H9 (cell line): ENCODE results near the gene TWF1. TPM values are rescaled to one million over a fixed set of nuclear protein-coding genes. Genes with fewer than 3 reads are reported as not detected.

Experiments used
- DNase-seq: peaks from one replicate; pipeline ENCODE4 v3.0.0-alpha.2; 2017
- H2AFZ ChIP-seq: one replicate; pipeline ENCODE4 v1.6.1; 2013; ENCODE audit warnings: mild to moderate bottlenecking, low read length, control low read depth, moderate library complexity
- H2AK5ac ChIP-seq: 2 replicates; pipeline ENCODE4 v1.6.1; 2013; ENCODE audit warnings: low read length, control low read depth, mixed read lengths; ENCODE audit not compliant: insufficient read length
- H2BK120ac ChIP-seq: one replicate; pipeline ENCODE4 v1.6.1; 2013; ENCODE audit warnings: low read depth, mild to moderate bottlenecking, low read length, control low read depth, inconsistent platforms; ENCODE audit not compliant: poor library complexity, severe bottlenecking
- H2BK12ac ChIP-seq: 2 replicates; pipeline ENCODE4 v1.6.1; 2013; ENCODE audit warnings: low read length, control low read depth, mixed read lengths, low read depth; ENCODE audit not compliant: insufficient read length
- H2BK15ac ChIP-seq: 2 replicates; pipeline ENCODE4 v1.6.1; 2013; ENCODE audit warnings: low read depth, low read length, control low read depth
- H2BK20ac ChIP-seq: one replicate; pipeline ENCODE4 v1.6.1; 2013; ENCODE audit warnings: low read depth, mild to moderate bottlenecking, low read length, control low read depth, inconsistent platforms; ENCODE audit not compliant: poor library complexity, severe bottlenecking
- H2BK5ac ChIP-seq: 2 replicates; pipeline ENCODE4 v1.6.1; 2013; ENCODE audit warnings: low read length, control low read depth, mixed read lengths; ENCODE audit not compliant: insufficient read length
- H3K14ac ChIP-seq: 2 replicates; pipeline ENCODE4 v1.6.1; 2013; ENCODE audit warnings: low read length, control low read depth; ENCODE audit not compliant: insufficient read depth
- H3K18ac ChIP-seq: 2 replicates; pipeline ENCODE4 v1.6.1; 2013; ENCODE audit warnings: low read depth, mild to moderate bottlenecking, mixed read lengths, low read length, control low read depth; ENCODE audit not compliant: insufficient read length
- H3K23ac ChIP-seq: 2 replicates; pipeline ENCODE4 v1.6.1; 2013; ENCODE audit warnings: low read length, control low read depth, mixed read lengths, low read depth; ENCODE audit not compliant: insufficient read length
- H3K23me2 ChIP-seq: 2 replicates; pipeline ENCODE4 v1.6.1; 2013; ENCODE audit warnings: low read depth, mild to moderate bottlenecking, mixed read lengths, low read length, control low read depth; ENCODE audit not compliant: insufficient read length, poor library complexity, severe bottlenecking
- H3K27ac ChIP-seq: 2 replicates; pipeline ENCODE4 v1.5.1; 2013; ENCODE audit warnings: low read length, control low read depth, mixed read lengths, low read depth; ENCODE audit not compliant: insufficient read length
- H3K27me3 ChIP-seq: 2 replicates; pipeline ENCODE4 v1.6.1; 2013; ENCODE audit warnings: low read length, control low read depth, inconsistent platforms; ENCODE audit not compliant: insufficient read depth
- H3K4ac ChIP-seq: 2 replicates; pipeline ENCODE4 v1.6.1; 2013; ENCODE audit warnings: low read depth, mild to moderate bottlenecking, control low read depth, inconsistent platforms, low read length, moderate library complexity
- H3K4me1 ChIP-seq: 2 replicates; pipeline ENCODE4 v1.6.1; 2013; ENCODE audit warnings: low read length, control low read depth, inconsistent platforms; ENCODE audit not compliant: insufficient read depth
- H3K4me2 ChIP-seq: 2 replicates; pipeline ENCODE4 v1.6.1; 2013; ENCODE audit warnings: low read length, control low read depth, mixed read lengths; ENCODE audit not compliant: insufficient read length, insufficient read depth
- H3K56ac ChIP-seq: 2 replicates; pipeline ENCODE4 v1.6.1; 2013; ENCODE audit warnings: low read depth, mild to moderate bottlenecking, mixed read lengths, low read length, control low read depth; ENCODE audit not compliant: insufficient read length
- H3K79me1 ChIP-seq: 2 replicates; pipeline ENCODE4 v1.6.1; 2013; ENCODE audit warnings: low read depth, mild to moderate bottlenecking, moderate library complexity, low read length, control low read depth, inconsistent platforms; ENCODE audit not compliant: insufficient read depth, poor library complexity, severe bottlenecking
- H3K79me2 ChIP-seq: 2 replicates; pipeline ENCODE4 v1.6.1; 2013; ENCODE audit warnings: low read length, control low read depth, inconsistent platforms; ENCODE audit not compliant: insufficient read depth
- H3K9ac ChIP-seq: 2 replicates; pipeline ENCODE4 v1.6.1; 2013; ENCODE audit warnings: low read length, control low read depth, mixed read lengths; ENCODE audit not compliant: insufficient read length; ENCODE audit errors: extremely low read depth
- H3K9me3 ChIP-seq: one replicate; pipeline ENCODE4 v1.6.1; 2013; ENCODE audit warnings: low read depth, low read length, inconsistent platforms; ENCODE audit not compliant: control insufficient read depth
- H3T11ph ChIP-seq: one replicate; pipeline ENCODE4 v1.6.1; 2013; ENCODE audit warnings: mild to moderate bottlenecking, low read length, control low read depth, inconsistent platforms
- H4K20me1 ChIP-seq: one replicate; pipeline ENCODE4 v1.6.1; 2013; ENCODE audit not compliant: control insufficient read depth, insufficient read length, insufficient read depth
- H4K5ac ChIP-seq: 2 replicates; pipeline ENCODE4 v1.6.1; 2013; ENCODE audit warnings: low read depth, mild to moderate bottlenecking, mixed read lengths, low read length, control low read depth; ENCODE audit not compliant: insufficient read length
- H4K8ac ChIP-seq: replicated peaks from 2 replicates; pipeline ENCODE4 v1.6.1; 2013; ENCODE audit warnings: low read length, control low read depth, mixed read lengths, low read depth; ENCODE audit not compliant: insufficient read length
- H4K91ac ChIP-seq: 2 replicates; pipeline ENCODE4 v1.6.1; 2013; ENCODE audit warnings: low read depth, mild to moderate bottlenecking, moderate library complexity, mixed read lengths, low read length, control low read depth; ENCODE audit not compliant: insufficient read length
- H3K27ac Mint-ChIP-seq, 3 experiments: 2 replicates in 2 of 3; 3 replicates in 1 of 3; pipeline ENCODE4 v1.8.0; 2020 to 2021; ENCODE audit warnings: mixed read lengths in 3 of 3, mild to moderate bottlenecking in 1 of 3, moderate library complexity in 1 of 3
- H3K27me3 Mint-ChIP-seq: 2 replicates; pipeline ENCODE4 v1.8.0; 2021; ENCODE audit warnings: low read depth, mild to moderate bottlenecking, moderate library complexity, mixed read lengths
- H3K36me3 Mint-ChIP-seq, 3 experiments: 2 replicates in 2 of 3; 3 replicates in 1 of 3; pipeline ENCODE4 v1.8.0; 2020 to 2021; ENCODE audit warnings: low read depth in 3 of 3, mixed read lengths in 3 of 3; ENCODE audit not compliant: insufficient read depth in 1 of 3
- H3K4me1 Mint-ChIP-seq, 2 experiments: 2 replicates each; pipeline ENCODE4 v1.8.0; 2020; ENCODE audit warnings: mixed read lengths in 2 of 2
- H3K4me3 Mint-ChIP-seq, 2 experiments: 2 replicates in 1 of 2; 3 replicates in 1 of 2; pipeline ENCODE4 v1.8.0; 2020 to 2021; ENCODE audit warnings: mild to moderate bottlenecking in 2 of 2, mixed read lengths in 2 of 2, moderate library complexity in 1 of 2
- H3K9me3 Mint-ChIP-seq, 2 experiments: 2 replicates in 1 of 2; 3 replicates in 1 of 2; pipeline ENCODE4 v1.8.0; 2020; ENCODE audit warnings: mild to moderate bottlenecking in 2 of 2, mixed read lengths in 2 of 2, moderate library complexity in 1 of 2
- CTCF ChIP-seq: fragments of 200-600 bp; sonication (generic); conservative IDR thresholded peaks from 3 replicates; pipeline ENCODE4 v1.8.0; 2021; ENCODE audit warnings: antibody characterized with exemption, mild to moderate bottlenecking
- WGBS: extraction: QIAGEN DNeasy Blood & Tissue Kit; methylation state at CpG from one replicate; pipeline ENCODE4 v1.1.7; 2013; ENCODE audit warnings: missing lambda C conversion rate, low lambda C conversion rate, mixed read lengths; ENCODE audit not compliant: insufficient read length; ENCODE audit errors: extremely low coverage; 5-methylcytosine and 5-hydroxymethylcytosine counted together
- total RNA-seq: library from RNA; stranded (reverse); gene quantifications from 2 replicates; pipeline ENCODE4 v1.2.1, GENCODE V29; 2021

TWF1 gene
- total RNA-seq, 1 experiment from 2014 or later, result 22.8 TPM

- no peak overlapping the region for H3K9ac ChIP-seq
- H3K4me1 Mint-ChIP-seq, result no peaks in the 10 kb centered on the region
- no peak overlapping the region for H3T11ph ChIP-seq
- WGBS, result no CpG with 5 or more reads among the region's 1 CpG
- no peak overlapping the region for H3K18ac ChIP-seq
- no peak overlapping the region for H3K14ac ChIP-seq
- no peak overlapping the region for H3K4ac ChIP-seq
- H3K4me1 ChIP-seq, result no peaks in the 10 kb centered on the region
- H3K36me3 Mint-ChIP-seq, result peaks cover 2 to 3% (median 3%) of the 10 kb centered on the region in 3 experiments; a peak in 6 of 7 replicates
- no peaks in the 10 kb centered on the region for H3K79me1 ChIP-seq
- no peak for TF ChIP-seq CTCF
- H2BK15ac ChIP-seq, result no peak overlapping the region
- H3K79me2 ChIP-seq, result no peaks in the 10 kb centered on the region
- no peaks in the 10 kb centered on the region for H3K27me3 ChIP-seq
- peaks cover 3 to 4% of the 10 kb centered on the region in 2 experiments; a peak in 4 of 5 replicates for H3K9me3 Mint-ChIP-seq
- no peaks in the 10 kb centered on the region for H3K23me2 ChIP-seq
- no peak overlapping the region for H2BK120ac ChIP-seq
- H3K56ac ChIP-seq, result no peak overlapping the region
- H4K8ac ChIP-seq, result no peak overlapping the region
- H3K4me2 ChIP-seq, result no peak overlapping the region
- no peak overlapping the region for H3K4me3 Mint-ChIP-seq
- no peak overlapping the region for H4K91ac ChIP-seq
- H3K27me3 Mint-ChIP-seq, result no peaks in the 10 kb centered on the region; the same call in 1 of the 2 replicates
- no peak overlapping the region for H2BK12ac ChIP-seq
- no peak overlapping the region for H2BK5ac ChIP-seq
- H4K20me1 ChIP-seq, result no peaks in the 10 kb centered on the region
- no peak overlapping the region for H4K5ac ChIP-seq
- no peak overlapping the region for H2BK20ac ChIP-seq
- H3K27ac Mint-ChIP-seq, result no peak overlapping the region
- H2AFZ ChIP-seq, result no peak overlapping the region
- no peak overlapping the region for H2AK5ac ChIP-seq
- no peak for DNase-seq
- H3K27ac ChIP-seq, result no peak overlapping the region
- H3K23ac ChIP-seq, result no peak overlapping the region
- no peaks in the 10 kb centered on the region for H3K9me3 ChIP-seq
Measured at GRCh38 chr12:43852744-43853143, 46.6 kb upstream of the TWF1 start.
